GM18498 (cell line): ENCODE measurements around the gene HGF.
"Not testable (repeated sequence)": the region's sequence is repeated elsewhere in the genome, so short reads cannot be mapped to it uniquely, and the experiment has no call there.

ENCODE experiments used
- ATAC-seq: cut with Tn5 transposase; IDR thresholded peaks from one replicate; pipeline ENCODE4 v1.9.1; 2021; ENCODE audit warnings: mild to moderate bottlenecking, moderate library complexity; ENCODE audit not compliant: unreplicated experiment

Gene HGF

DNA sequence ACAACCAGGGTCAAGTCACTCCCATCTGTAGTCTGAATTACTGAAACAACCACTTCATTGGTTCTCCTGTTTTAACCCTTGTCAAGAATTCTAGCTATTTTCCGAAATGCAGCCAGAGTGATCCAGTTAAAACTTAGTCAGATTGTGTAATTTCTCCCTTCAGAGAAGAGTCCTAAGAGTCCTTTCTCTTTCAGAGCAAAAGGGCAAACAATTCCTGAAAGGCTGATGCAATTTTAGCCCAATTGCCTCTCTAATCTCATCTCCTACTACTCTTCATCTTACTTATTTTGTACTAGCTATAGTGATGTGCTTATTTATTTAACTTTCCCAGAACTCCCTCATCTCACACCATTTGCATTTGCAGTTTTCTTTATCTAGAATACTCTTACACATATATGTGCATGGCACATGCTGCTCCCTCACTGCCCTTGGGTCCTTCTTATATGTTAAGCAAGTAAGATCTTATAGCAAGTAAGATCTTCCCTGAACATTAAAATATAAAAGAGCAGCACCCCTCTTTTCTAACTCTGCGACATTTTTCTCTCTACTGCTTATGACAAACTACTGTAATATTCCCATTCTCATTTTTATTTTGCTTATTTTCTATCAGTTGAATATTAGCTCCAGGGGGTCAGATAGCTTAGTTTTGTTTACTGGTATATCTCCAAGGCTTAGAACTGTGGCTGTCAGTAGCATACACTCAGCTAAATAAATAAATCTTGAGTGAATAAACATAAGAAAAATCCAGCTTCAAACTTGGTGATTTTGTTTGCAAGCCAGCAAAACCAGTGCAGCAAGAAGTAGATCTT is 44.6 kb downstream of the HGF start:
- ATAC-seq, result no peak

DNA sequence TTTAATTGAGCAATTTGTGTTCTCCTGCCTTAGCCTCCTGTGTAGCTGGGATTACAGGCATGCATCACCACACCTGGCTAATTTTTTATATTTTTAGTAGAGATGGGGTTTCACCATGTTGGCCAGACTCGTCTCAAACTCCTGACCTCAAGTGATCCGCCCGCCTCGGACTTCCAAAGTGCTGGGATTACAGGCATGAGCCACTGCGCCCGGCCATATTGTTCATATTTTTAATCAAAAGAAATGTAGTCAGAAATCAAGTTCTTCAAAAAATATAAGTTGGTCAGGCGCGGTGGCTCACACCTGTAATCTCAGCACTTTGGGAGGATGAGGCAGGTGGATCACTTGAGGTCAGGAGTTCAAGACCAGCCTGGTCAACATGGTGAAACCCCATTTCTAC is 47.6 kb downstream of the HGF start:
- not testable (repeated sequence) for ATAC-seq

DNA sequence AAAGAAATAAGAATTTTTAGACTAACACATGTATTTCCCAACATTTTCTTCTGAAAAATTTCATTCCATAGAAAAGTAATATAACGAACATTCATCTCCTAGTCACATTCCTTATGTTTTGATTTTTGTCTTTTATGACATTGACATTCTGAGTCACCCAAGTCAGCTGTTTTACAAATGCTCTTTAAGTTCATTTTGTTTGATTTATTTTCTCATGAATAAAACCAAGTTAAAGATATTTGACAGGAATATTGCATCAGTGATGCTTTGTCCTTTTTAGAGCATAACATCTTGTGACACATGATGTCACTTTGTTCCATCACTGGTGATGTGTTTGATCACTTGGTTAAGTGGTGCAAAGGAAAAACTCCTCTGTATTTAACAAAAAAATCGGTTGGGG is 48.4 kb downstream of the HGF start:
- no peak for ATAC-seq

DNA sequence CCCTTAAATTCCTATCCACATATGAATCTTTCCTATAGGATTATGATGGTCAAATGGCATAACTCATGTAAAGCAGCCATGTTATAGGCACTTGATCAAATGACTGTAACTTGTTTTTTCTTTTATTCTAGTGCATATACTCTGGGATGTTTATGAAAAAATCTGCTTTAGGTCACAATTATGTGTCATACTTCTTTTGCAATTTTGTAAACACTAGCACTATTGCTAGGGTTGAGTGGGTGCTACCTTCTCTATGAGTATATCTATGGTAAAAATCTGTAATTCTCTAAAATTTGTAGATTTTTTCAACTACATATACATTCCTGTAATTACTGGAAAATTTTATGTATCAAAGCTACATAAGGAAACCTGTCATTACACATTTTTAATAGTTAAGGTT is 50.0 kb downstream of the HGF start:
- no peak for ATAC-seq

DNA sequence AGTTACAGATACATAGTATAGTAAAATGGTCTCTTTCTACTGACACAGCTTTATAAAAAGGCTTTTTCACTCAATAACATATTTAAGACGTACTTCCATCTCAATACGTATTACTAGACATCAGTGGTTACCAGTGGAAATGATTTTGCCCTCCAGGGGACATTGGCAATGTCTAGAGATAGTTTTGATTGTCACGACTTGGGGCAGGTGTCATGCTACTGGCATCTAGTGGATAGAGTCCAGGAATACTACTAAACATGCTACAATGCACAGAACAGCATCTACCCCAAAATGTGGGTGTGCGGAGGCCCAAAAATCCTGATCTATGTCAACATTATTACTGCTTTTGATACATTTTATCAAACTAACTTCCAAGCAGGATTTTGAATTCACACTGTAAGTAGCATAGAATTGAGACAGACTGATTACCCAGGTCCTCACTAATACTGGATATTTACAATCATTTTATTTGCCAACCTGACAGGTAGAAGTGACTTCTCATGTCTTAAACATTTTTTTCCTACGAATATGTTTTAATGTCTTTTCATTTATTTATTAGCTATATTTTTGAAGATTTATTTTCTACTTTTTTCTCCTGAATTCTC is 53.8 kb downstream of the HGF start:
- ATAC-seq, result no peak

DNA sequence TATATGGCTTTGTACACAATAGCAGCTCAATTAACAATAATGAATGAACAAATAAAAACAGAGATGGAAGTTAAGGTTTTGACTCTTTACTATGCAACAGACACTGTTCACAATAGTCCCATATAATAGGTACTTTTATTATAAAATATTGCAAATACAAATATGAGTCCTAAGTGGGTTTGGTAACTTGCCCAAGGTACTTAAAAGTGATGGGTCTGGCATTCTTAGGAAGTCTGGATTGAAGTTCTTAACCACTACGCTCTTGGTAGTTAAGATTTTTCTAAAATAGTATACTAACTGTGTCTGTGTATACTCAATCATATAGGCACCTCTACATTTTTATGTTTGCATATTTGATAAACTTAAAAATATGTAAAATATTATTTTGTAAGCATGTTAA is 55.5 kb downstream of the HGF start:
- no peak for ATAC-seq

DNA sequence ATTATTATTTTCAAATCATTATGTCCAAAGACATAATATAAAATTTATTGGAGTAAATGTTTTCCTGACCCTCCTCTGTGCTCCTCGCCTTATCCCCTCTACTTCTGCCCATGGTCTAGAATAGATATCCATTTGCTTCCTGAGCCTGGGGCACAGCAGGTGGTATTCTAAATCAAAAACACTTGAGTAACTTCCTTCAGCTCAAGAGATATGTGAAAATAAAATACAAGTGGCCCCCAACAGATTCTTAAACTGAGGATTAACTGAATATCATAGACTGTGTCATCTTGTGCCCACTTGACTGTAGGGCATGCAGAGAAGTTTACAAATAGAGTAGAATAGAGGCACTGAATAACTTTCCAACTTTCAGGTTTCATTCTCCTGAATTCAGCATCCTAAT is 59.1 kb downstream of the HGF start:
- ATAC-seq, result no peak

DNA sequence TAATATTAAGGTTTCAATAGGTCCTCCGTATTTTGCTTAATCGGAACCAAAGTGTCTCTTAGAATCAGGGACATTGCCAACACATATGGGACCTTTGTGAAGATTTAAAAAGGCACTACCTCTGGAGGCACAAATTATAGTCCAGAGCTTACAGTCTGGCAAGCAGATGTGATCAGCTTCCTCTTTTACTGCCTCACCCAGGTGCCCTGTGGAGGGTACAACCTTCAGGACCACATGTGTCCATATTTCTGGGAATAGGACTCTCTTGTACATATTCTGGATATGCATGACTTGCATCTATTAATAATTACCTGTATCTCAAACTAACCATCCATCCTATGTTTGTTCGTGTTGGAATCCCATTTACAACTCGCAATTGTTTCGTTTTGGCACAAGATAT is 60.0 kb downstream of the HGF start:
- no peak for ATAC-seq

DNA sequence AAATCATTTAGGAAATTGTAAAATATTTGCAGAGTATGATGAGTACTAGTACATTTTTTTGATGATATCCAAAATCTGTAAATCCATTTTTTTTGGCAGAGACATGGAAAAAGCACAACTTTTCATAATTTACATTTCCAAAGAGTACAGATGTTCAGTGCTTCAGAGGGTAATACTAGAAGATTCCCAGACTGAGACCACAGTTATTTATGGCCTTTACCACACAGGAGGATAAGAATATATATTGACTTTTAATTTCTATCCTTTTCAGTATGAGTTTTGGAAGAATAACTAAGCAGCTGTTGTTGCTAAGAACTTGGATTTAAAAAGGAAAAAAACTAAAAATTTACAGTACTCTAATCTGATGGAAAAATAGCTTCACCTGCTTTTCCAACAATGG is 61.9 kb downstream of the HGF start:
- no peak for ATAC-seq

DNA sequence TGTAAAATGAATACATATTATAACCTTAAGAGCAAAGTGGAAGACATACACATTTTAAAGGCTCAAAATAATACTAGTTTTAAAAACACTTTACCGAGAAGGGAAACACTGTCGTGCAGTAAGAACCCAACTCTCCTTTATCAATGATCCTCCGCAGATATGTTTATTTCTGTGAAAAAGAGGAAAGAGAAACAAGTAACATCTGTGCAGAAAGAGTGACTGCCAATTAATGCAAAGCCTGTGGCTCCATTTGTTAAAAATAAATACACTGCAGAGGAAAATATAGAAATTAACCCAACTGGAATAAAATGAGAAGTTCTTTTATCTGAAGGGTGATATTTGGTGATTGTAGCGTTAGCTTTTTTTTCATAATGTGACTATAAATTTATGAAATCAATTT is 62.7 kb downstream of the HGF start:
- ATAC-seq, result no peak

DNA sequence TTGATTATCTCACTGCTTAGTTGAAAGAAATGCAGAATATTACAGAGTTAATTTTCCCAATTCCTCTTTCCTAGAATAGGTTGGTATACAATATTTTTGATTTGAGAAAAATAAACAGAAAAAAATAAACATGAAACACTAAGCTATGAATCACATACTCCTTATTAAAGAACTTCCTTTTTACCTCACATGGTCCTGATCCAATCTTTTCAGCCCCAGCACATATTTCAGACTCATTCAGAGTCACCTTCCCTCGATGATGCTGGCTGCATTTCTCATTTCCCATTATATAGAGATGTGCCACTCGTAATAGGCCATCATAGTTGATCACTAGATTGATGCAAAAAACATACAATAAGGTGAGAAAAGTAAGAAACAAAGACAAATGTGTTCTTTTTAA is 64.6 kb downstream of the HGF start:
- ATAC-seq, result no peak

DNA sequence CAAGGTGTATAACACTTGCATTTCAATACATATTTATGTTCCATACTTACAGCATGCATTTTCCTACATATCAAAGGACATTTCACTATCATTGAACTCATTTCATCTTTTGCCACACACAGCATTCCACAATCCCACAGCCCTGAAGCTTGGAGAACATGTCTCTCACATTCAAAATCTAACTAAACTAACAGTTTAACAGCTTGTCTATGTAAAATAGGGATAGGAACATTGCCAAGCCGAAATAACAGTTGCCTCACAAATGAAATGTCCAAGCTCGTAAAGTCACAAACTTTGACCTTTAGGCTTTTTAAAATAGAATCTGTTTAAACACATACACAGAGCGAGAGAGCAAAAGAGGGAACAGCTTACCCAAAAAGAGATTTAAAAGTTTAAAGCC is 65.3 kb downstream of the HGF start:
- ATAC-seq, result no peak

DNA sequence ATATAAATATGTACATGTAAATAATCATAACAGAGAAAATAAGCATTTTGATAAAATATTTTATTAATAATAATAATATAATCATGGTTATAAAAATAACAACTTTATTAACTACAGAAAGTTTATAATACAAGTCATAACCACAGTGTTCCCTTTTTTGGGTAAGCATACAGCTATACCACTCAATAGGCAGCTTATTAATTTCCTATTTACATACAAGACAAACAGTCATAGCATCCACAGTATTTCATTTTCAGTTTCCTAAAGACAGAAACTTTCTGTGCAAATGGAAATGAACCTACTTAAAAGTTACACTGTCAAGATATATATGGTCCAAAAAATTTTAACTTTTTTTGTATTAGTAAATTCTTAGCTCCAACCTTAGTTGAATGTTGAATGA is 70.9 kb downstream of the HGF start:
- ATAC-seq, result no peak

DNA sequence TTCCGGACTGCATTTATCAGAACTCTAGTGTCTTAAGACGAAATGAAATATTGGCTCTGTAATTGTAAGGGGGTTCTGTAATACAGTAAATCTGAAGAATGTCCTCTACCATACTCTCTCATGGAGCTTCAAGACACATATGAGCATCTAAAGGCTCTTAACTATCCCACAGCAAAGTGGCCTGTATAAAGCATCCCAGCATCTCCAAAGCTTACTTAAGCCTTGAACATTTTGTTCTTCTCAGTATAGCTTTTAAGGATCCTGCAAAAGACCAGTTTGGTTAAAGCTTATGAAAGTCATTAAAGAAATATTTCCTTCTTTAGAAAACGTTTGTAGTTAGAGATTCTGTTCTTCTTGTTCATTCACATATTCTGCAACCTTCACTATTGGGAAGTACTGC is 75.1 kb downstream of the HGF start:
- ATAC-seq, result no peak

DNA sequence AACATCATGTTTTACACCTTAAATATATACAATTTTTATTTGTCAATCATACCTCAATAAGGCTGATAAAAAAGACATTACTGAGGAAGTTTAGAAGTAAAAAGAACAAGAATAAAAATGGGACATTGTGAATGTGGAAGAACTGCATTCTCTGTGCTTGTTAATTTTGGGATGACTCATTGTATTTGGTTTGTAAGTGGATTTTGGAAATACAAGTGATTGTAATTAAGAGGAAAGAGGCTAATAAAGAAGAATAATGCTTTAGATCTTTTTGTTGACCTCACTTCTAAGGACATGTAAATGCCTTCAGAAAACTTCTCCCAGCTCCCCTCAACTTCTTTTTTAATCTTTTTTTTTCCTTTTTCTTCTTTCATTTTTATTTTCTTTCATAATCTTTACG is 76.0 kb downstream of the HGF start:
- no peak for ATAC-seq

DNA sequence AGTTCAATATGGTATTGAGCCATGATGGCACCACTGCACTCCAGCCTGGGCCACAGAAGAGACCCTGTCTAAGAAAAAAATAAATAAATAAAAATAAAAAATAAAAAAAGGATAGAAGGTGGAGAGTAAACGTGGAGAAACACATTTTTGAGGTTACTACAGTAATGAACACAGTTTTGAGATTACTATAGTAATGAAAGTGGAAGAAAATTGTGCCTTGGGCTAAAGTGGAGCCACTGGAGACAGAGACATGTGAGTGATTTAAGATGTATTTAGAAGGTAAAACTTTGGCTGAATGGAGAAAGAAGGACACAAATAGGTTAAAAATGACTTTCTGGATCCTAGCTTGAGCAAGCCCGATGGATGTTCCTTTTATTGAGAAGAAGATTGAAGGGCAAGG is 76.8 kb downstream of the HGF start:
- no peak for ATAC-seq

DNA sequence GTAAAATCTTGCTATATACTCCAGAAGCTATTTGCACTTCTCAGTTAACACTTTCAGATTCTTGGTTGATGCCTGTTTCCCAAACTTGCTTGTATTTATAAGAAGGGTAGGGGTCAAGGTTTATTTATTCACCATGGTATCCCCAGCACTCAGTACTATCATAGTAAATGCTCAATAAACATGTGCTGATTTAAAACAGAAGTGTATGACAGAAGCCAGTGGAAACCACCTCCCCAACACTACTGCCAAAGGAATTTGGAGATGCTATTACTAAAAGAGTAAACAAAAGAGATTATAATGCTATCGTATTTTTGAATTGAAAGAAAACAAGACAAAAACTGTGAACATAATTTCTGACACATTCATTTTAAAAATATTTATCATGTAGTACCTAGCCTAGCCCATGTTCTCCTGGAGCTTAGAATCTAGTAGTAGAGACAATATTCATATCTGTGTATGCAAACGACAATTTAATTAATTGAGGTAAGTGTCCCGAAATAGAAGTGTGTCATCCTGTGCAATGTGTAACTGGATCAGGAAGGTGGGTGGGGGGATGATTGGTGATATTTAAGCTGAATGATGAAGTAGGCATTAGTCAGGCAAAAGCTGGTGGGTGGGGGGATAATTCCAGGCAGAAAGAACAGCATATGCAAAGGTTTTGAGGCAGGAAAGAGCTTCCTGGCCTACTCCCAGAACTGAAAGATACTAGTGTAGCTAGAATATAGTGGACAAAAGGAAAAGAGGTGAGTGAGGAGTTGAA is 77.5 kb downstream of the HGF start:
- no peak for ATAC-seq

DNA sequence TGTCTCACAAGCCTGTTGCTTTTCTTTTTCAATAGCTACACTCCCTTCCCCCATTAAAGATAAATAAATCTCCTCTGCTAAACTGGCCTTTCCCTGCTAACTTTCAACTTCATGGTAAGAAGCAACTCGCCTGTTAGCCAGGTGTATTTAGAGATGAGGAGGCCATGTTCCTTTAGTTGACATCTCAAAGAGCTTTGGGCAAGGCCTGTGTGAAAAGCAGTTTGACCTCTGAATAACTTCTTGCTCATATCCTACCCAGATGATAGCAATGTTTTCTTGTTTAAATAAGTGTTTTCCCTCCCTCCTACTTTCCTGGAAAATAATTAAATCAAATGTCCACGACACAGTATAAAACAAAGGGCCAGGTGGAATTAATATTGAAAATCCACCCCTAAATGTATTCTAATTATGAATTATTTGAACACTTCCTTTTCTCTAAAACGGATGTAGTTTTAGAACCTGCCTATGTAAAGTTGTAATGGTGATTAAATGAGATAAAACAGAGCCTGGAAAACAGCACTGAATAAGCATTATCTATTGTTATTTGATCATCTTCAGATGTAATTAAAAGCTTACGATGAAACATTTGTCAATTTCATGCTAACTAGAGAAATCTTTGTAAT is 78.5 kb downstream of the HGF start:
- ATAC-seq, result no peak

DNA sequence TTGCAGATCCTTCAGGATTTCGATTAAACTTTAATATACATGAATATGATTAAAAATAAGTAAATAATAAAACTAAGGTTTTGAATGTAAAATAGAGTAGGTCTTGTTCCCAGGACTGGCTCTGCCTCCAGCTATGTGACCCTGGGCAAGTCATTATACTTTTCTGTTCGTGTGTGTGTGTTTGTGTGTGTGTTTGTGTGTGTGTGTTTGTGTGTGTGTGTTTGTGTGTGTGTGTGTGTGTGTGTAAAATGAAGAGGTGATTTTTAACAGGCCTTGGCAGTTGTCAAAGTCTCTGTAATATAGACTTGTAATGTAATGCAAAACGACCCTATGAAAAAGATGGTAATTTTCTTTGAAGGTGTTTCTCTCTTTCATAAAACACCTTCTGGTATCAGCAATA is 79.2 kb downstream of the HGF start:
- ATAC-seq, result no peak

DNA sequence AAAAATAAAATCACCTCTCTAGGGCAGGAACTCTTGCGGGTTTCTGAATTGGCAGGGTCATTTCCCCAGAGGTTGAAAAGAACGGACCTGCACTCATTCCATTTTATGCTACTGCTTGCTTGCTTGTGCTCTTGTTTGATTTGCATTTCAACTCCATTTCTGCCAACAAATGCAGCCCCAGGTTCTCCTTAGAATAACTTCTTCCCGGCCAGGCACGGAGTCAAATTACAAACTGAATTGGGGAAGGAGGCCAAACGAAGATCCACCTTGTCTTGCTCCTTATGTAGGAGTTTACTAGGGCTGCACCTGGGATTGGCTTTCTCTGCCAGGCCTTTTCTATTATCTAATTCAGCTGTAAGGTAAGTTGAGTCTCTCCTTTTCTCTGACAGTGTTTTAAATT is 79.6 kb downstream of the HGF start:
- no peak for ATAC-seq

DNA sequence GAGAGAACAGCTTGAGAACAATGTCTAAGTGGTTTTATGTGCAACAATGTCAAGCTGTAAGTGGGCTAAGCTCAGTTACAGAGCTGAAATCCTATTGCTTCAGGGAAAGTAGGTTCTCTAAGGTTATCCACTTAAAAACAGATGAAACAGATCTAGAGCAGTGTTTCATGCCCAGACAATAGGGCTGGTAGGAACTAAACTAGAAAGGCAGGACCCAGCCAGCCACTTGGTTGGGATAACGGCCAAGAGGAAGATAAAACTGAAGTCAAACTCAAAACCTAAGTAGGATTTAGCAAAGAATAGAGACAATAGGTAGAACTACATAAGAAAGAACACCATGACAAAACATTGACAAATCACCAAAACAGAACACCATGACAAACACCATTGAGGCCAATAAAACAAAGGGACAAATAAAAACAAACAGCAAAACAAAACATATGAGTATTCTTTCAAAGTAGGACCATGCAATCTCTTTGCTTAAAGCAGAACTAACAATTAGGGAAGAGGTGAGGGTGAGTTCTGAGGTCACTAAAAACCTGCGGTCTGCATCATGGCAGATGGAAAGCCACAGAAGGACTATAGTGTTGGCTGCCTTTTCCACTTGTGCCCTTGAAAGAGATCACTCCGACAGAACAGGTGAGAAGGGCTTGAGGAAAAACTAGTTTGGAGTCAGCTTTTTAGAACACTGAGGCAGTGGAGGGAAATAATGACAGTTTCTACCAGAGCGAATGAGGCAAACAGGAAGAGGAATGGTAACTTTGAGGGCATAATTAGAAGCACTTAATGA is 81.0 kb downstream of the HGF start:
- no peak for ATAC-seq
